Measurements from ENCODE around the gene EVC2.

The EVC2 gene

GRCh38 chr4:5647351-5647750, 61.0 kb downstream of the EVC2 start:
- no peak overlapping the region for H3K4me3 Mint-ChIP-seq
- H3K27me3 Mint-ChIP-seq (ENCODE audit: low read depth) = no peaks in the 10 kb centered on the region
- H3K9me3 Mint-ChIP-seq = no peaks in the 10 kb centered on the region
- peaks cover 44% of the 10 kb centered on the region for H3K36me3 Mint-ChIP-seq (ENCODE audit: low read depth)
- no peak overlapping the region for H3K27ac Mint-ChIP-seq
- TF ChIP-seq, protein P1, sequence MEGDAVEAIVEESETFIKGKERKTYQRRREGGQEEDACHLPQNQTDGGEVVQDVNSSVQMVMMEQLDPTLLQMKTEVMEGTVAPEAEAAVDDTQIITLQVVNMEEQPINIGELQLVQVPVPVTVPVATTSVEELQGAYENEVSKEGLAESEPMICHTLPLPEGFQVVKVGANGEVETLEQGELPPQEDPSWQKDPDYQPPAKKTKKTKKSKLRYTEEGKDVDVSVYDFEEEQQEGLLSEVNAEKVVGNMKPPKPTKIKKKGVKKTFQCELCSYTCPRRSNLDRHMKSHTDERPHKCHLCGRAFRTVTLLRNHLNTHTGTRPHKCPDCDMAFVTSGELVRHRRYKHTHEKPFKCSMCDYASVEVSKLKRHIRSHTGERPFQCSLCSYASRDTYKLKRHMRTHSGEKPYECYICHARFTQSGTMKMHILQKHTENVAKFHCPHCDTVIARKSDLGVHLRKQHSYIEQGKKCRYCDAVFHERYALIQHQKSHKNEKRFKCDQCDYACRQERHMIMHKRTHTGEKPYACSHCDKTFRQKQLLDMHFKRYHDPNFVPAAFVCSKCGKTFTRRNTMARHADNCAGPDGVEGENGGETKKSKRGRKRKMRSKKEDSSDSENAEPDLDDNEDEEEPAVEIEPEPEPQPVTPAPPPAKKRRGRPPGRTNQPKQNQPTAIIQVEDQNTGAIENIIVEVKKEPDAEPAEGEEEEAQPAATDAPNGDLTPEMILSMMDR (IDR thresholded peaks at IDR 0.05; ENCODE audit: unreplicated experiment in 3 of 3) = no peak
- H3K4me1 Mint-ChIP-seq = no peaks in the 10 kb centered on the region

- peaks cover 50% of the 10 kb centered on the region for H3K36me3 Mint-ChIP-seq (ENCODE audit: low read depth)
Observed at GRCh38 chr4:5640096-5640495, 68.3 kb downstream of the EVC2 start.

DNA sequence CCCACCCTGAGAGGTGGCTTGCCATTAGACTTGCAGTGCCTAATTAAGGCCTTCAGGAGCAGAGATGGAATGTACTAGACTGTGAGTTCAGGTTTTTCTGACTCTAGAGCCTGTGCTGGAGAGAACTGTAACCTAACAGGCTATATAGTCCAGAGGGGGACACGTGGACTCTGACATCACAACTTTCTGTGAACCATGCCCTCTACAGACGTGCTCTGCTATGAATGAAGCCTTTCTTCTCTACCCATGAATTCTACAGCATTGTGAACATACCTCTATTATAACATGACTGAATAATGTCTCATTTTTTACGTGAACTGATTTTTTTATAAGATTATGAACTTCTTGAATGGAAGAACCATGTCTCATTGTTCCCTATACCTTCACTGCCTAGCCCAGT, 68.8 kb downstream of the EVC2 start:
- Mint-ChIP-seq H3K4me3 (no peak overlapping the region), H3K9me3 (no peaks in the 10 kb centered on the region), H3K27me3 (ENCODE audit: low read depth) (no peaks in the 10 kb centered on the region), H3K36me3 (ENCODE audit: low read depth) (peaks cover 45% of the 10 kb centered on the region), H3K4me1 (no peaks in the 10 kb centered on the region), H3K27ac (no peak overlapping the region)
- TF ChIP-seq, protein P1 (IDR thresholded peaks at IDR 0.05; ENCODE audit: unreplicated experiment in 3 of 3) = no peak

More at GRCh38 chr4:5640096-5640495, 68.3 kb downstream of the EVC2 start:
- TF ChIP-seq, protein P1 (IDR thresholded peaks at IDR 0.05; ENCODE audit: unreplicated experiment in 3 of 3) = no peak
- no peaks in the 10 kb centered on the region for H3K4me1 Mint-ChIP-seq
- no peaks in the 10 kb centered on the region for H3K27me3 Mint-ChIP-seq (ENCODE audit: low read depth)
- H3K4me3 Mint-ChIP-seq = no peak overlapping the region
- no peaks in the 10 kb centered on the region for H3K9me3 Mint-ChIP-seq
- no peak overlapping the region for H3K27ac Mint-ChIP-seq

GRCh38 chr4:5638976-5639375, 69.4 kb downstream of the EVC2 start:
- Mint-ChIP-seq H3K27me3 (ENCODE audit: low read depth) (no peaks in the 10 kb centered on the region), H3K4me1 (no peaks in the 10 kb centered on the region), H3K36me3 (ENCODE audit: low read depth) (peaks cover 43% of the 10 kb centered on the region), H3K4me3 (no peak overlapping the region), H3K27ac (no peak overlapping the region), H3K9me3 (no peaks in the 10 kb centered on the region)
- TF ChIP-seq, protein P1 (IDR thresholded peaks at IDR 0.05; ENCODE audit: unreplicated experiment in 3 of 3) = no peak

- Mint-ChIP-seq H3K4me3 (no peak overlapping the region), H3K9me3 (no peaks in the 10 kb centered on the region), H3K4me1 (no peaks in the 10 kb centered on the region), H3K27ac (no peak overlapping the region), H3K27me3 (ENCODE audit: low read depth) (no peaks in the 10 kb centered on the region), H3K36me3 (ENCODE audit: low read depth) (peaks cover 46% of the 10 kb centered on the region)
- TF ChIP-seq, protein P1 (IDR thresholded peaks at IDR 0.05; ENCODE audit: unreplicated experiment in 3 of 3) = no peak
Observed at GRCh38 chr4:5638316-5638715, 70.0 kb downstream of the EVC2 start.

DNA sequence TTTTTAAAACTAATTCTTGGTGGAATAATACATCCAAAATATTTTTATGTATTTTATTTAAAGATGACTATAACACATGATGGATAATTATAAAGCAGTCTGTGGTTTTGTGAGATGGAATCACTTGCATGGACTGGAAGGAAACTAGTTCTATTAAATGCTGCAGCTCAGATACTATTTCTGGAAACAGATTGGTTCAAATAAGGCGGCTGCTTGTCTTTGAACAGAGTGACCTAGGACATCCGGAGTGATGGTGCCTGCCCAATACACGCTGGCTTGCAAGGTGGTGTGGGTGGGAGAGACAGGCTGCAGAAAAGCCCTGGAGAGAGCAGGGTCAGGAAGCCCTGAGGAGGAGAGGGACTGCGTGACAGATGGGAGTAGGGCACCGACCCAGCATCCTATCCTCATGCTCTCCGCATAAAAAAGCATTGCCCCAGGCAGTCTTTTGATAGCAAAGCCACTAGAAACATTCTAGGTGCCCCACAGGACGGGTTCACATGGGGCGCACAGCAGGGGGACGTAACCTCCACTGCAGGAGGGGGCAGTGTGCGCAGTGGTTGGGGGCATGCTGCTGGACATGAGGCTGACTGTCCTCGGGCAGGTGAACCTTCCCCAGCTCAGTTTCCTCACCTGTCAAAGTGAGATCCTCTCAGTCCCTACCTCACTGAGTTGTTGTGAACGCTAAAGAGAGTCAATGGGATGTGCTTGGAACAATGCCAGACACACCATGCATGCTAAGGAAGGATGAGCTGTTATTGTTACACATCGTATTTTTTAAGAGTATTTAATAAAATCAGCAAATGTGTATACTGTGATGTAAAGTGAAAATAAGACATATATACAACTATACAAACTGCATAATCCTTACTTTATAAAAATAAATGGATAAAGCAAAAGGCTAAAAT, 71.3 kb downstream of the EVC2 start:
- Mint-ChIP-seq H3K27me3 (ENCODE audit: low read depth) (no peaks in the 10 kb centered on the region), H3K36me3 (ENCODE audit: low read depth) (peaks cover 38% of the 10 kb centered on the region), H3K4me1 (no peaks in the 10 kb centered on the region), H3K27ac (no peak overlapping the region), H3K9me3 (no peaks in the 10 kb centered on the region), H3K4me3 (no peak overlapping the region)
- TF ChIP-seq, protein P1 (IDR thresholded peaks at IDR 0.05; ENCODE audit: unreplicated experiment in 3 of 3) = no peak

Measured in nephron (organoid).